CD4-positive, alpha-beta T cell treated with Interleukin-4 for 4 hours (primary cell): Measurements from ENCODE around the gene PAPPA.

ENCODE experiments used
- DNase-seq: peaks from one replicate; pipeline ENCODE4 v3.0.0-alpha.2; 2020

Gene PAPPA

DNA sequence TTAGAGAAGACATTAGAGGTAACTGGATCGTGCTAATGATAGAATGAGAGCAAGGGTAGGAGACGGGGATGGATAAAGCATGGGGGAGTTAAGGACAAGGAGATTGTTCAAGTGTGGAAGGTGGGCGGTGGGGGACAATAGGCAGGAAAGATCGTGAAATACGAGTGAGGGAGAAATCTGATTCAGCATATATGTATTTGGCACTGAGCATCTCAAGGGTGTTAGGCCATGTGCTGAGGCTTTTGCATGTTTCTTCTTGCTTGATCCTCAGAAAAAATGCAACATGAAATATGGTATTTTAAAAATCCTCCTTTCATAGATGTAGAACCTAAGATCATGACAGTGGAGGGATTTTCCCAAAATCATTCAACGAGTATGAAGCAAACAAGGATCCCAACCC is 240.5 kb downstream of the PAPPA start:
- DNase-seq = no peak

GRCh38 chr9:116394894-116395698 is 241.5 kb downstream of the PAPPA start:
- no peak for DNase-seq

GRCh38 chr9:116395699-116396037 is 242.1 kb downstream of the PAPPA start:
- DNase-seq = no peak

DNA sequence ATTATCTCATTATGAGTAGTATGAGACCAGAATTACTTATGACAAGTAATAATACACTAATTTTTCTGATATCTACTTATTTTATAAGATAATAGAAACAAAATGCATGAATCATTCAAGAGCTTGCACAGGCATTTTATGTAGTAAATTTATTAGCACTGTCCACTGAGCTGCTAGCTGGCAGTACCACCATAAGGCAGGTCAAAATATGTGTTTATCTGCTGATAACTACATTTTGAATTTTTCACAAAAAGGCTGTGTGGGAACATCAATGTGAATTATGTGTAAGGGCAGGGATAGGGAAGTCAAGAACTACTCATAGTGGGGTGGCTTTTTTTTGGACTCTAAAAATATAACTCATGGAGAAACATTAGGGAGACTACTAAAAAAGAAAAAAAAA is 249.6 kb downstream of the PAPPA start:
- no peak for DNase-seq

DNA sequence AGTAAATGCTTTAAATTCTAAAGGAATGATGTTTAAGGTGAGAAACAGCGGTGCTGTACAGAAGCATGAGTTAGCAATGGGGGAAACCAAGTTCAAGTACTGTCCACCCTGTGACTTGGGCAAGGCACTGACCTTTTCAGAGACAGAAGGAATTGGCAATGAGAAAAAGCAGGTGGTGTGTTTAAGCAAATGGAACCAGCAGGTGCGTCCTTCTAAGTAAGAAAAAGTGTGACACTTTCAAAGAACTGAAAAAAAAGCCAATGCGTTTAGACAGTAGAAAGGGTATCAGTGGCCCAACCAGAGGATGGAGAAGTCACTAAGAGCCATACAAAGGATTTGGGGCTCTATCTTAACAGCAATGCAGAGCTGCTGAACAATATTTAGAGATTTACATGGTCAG is 250.6 kb downstream of the PAPPA start:
- DNase-seq = no peak

DNA sequence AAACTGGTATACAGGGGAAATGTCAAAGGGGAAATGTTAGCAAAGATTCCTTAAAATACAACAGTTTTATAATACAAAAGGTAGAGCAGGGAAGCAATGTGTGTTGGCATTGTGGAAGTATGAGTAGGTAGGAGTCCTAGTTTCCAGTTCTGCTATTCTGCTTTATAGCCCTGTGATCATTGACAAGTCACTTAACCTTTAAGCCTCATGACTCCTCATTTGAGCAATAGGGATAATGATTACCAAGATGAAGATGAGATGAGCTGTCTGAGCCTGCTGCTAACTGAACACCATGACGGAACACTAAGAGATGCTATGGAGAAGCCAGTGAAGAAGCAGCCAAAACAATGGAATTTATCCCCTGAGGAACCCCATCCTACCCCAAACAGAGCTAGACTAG is 251.7 kb downstream of the PAPPA start:
- DNase-seq = no peak

DNA sequence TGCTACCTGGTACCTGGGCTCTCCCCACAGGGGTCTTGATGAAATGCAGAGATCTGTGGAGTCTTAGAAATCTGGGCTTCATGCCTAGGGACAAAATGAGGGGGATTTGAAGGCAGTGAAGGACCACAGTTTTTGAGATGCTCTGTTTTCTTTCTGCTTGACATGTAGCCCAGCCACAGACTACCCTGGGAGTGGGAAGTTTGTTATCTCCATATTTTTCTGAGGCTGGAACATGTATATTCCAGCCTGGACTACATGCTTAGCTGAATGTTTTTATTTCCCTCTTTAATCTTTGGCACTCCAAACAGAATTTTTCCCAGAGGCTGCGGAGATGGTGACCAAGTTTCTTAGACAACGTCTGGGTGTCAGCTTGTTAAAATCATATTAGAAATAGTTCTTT is 252.9 kb downstream of the PAPPA start:
- no peak for DNase-seq

GRCh38 chr9:116409129-116409528 is 255.5 kb downstream of the PAPPA start:
- no peak for DNase-seq

- no peak for DNase-seq
Measured at GRCh38 chr9:116409638-116410037, 256.0 kb downstream of the PAPPA start.

DNA sequence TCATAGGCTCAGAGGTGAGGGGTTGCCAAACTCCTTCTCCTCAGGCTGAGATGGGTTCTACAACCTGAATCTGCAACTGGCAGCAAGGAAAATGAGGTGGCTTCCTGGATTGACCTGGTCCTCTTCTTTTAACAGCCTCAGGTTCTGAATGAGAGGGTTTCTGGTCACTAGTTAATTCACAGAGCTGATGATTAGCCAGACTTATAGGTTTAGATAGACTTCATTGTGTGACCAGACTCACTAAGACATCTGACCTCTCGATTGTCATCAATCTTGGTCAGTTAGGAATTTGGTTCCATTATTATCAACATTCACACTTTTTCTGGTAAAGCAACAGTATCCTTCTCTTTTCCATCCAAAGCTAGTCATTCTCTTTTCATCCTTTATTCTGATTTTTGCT is 257.9 kb downstream of the PAPPA start:
- DNase-seq = no peak

GRCh38 chr9:116414374-116414773 is 260.8 kb downstream of the PAPPA start:
- no peak for DNase-seq

- DNase-seq = no peak
Measured at GRCh38 chr9:116416421-116416820, 262.8 kb downstream of the PAPPA start.

DNA sequence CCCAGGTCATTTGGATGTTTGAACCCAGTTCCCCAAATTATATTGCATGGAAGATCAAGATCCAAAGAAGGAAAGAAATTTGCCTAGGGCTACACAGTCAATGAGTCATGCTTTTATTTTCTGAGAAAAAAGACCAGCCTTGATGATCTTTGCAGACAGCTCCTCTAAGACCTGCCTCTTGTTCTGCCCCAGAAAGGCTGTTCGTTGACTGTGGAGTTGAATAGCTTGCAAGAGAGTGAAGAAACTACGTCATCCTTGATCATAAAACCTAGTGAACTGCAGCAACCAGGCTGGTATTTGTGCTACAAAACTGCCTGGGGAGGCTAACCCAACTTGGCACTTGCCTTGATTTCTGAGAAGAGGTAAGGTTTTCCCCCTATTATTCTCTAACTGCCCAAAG is 263.9 kb downstream of the PAPPA start:
- DNase-seq = no peak

- no peak for DNase-seq
Measured at GRCh38 chr9:116419181-116419580, 265.6 kb downstream of the PAPPA start.

- DNase-seq = no peak
Measured at GRCh38 chr9:116420993-116421538, 267.5 kb downstream of the PAPPA start.

DNA sequence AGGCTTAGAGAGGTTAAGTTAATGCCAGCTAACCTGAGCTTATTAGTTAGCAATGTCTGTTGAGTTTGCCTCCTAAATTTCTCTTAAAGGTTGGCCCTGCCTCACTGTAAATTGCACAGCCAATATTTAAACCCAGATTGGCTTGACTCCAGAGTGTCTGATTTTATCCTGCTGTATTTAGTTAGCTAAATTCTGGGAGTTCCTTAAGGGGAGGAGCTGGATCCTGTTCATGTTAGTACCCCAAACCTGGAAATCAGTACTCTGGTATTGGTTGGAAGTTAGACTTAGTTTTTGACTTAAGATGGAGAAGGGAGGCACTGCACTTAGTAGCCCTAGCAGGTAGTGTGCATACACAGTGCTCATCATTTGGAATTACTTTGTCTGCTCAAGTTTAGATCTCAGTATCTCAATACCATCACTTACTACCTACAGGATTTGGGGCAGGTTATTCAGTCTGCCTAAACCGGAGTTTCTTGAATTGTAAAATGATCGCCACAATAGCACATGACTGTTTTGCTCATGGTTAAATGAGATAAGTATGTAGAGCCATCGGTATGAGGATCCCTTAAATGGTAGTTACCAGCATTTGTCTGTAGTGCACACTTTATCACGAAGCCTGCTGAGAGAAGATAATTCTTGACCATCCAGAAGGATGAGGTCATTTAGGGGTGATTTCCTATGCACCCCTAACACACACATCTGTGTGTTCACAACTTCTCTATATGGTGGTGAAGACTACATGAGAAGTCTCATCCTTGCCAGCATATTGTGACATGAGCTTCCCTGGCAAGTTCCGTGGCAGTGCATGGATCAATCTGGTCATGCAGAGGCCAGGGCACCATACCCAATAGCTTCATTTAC is 268.8 kb downstream of the PAPPA start:
- DNase-seq = no peak

GRCh38 chr9:116423149-116423548 is 269.6 kb downstream of the PAPPA start:
- DNase-seq = no peak

- DNase-seq = no peak
Measured at GRCh38 chr9:116425244-116425643, 271.7 kb downstream of the PAPPA start.

DNA sequence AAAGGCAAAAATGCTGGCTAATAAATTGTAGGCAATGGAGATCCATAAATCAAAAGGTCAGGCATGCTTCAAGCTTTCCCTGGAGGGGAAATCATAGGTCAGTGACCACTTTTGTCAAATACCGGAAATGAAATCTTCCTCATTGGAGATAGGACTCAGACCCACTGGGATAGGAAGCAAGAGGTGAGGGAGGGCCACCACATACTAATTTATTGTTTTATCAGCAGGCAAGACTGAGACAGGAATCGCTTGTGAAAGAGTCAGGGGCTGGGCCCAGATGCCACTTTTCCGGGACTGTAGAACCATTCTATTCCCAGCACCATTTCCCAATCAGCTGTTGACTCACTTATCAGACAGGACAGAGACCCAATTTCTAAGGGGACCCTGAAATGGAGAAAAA is 277.3 kb downstream of the PAPPA start:
- no peak for DNase-seq

DNA sequence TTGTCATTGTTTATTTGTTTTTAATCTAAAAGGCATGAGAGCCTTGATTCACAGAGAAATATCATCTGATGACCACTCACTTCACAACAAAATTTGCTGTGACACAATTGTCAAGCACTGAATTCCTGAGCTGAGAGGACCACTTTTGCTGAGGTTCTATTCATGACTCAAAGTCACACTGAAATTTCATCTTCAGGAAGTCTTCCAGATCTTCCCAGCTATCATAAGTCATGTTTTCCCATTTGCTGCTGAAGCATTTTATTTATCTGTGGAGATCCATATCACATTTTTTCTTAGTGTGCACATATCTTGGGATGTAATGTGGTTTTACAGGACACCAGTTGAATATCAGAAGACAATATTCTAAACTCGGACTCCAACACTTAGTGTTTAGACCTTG is 278.5 kb downstream of the PAPPA start:
- no peak for DNase-seq

DNA sequence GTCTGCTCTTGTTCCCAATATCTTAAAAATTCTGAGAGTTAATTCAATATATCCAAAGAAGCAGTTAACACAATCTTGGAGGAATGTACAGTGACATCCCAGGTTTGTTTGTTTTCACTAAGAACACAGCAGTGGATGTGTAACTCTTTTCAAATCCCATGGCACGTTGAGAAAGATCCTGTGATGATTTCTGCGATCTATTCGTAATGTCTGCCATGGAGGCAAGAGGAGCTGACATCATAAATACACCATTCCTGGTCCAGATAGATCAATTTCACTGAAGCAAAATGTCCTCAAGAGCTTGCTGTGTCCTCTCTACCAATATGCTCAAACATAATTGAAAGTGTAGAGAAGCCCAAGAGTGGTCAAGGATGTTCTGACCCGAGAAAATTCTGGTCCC is 280.7 kb downstream of the PAPPA start:
- no peak for DNase-seq

GRCh38 chr9:116435706-116436105 is 282.1 kb downstream of the PAPPA start:
- no peak for DNase-seq

- no peak for DNase-seq
Measured at GRCh38 chr9:116436121-116436520, 282.5 kb downstream of the PAPPA start.
